ENCODE results near the gene KCTD14. TPM values are rescaled to one million over a fixed set of nuclear protein-coding genes. Genes with fewer than 3 reads are reported as not detected.

Gene KCTD14
- total and polyA plus RNA-seq, 2 of the 4 experiments (the other 2 are of a cell fraction): 0.90 to 0.97 TPM

DNA sequence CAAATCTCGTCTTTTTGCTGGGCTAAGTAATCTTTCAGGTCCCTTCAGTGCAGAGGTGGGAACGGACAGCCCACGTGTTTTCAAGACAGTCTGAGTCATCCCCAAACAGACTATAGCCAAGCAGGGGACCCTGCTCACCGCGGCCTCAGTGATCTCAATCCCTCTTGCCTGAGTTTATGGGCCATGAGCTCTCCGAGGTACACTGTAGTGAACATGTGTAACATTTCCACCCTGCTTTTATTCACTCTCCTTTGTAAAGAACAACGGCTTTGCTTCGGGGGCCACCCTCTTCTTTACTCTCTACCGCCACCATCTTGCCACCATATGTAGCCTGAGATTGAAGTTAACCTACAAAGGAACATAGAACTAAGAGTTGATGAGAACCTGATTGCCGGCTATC, 11.5 kb upstream of the KCTD14 start:
- TF ChIP-seq RAD21 (IDR thresholded peaks at IDR 0.05; ENCODE audit: low read length): no peak
- TF ChIP-seq, protein P1, sequence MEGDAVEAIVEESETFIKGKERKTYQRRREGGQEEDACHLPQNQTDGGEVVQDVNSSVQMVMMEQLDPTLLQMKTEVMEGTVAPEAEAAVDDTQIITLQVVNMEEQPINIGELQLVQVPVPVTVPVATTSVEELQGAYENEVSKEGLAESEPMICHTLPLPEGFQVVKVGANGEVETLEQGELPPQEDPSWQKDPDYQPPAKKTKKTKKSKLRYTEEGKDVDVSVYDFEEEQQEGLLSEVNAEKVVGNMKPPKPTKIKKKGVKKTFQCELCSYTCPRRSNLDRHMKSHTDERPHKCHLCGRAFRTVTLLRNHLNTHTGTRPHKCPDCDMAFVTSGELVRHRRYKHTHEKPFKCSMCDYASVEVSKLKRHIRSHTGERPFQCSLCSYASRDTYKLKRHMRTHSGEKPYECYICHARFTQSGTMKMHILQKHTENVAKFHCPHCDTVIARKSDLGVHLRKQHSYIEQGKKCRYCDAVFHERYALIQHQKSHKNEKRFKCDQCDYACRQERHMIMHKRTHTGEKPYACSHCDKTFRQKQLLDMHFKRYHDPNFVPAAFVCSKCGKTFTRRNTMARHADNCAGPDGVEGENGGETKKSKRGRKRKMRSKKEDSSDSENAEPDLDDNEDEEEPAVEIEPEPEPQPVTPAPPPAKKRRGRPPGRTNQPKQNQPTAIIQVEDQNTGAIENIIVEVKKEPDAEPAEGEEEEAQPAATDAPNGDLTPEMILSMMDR (conservative IDR thresholded peaks at IDR 0.05; ENCODE audit: low read depth, low read length): no peak
- TF ChIP-seq FOS (IDR thresholded peaks at IDR 0.05; ENCODE audit: low read depth, low read length): no peak
- TF ChIP-seq CHD1 (IDR thresholded peaks at IDR 0.05; ENCODE audit: low read depth, low read length): no peak
- TF ChIP-seq BHLHE40 (IDR thresholded peaks at IDR 0.05; ENCODE audit: low read depth, low read length): no peak
- no peak for TF ChIP-seq CEBPB (IDR thresholded peaks at IDR 0.05; ENCODE audit: low read depth, low read length)
- no peak for TF ChIP-seq RCOR1 (IDR thresholded peaks at IDR 0.05; ENCODE audit: insufficient replicate concordance, low read length)
- no peak for TF ChIP-seq MAFK (IDR thresholded peaks at IDR 0.05; ENCODE audit: low read depth, low read length)
- TF ChIP-seq RFX5 (IDR thresholded peaks at IDR 0.05; ENCODE audit: low read depth, low read length): no peak
- TF ChIP-seq POLR2A (IDR thresholded peaks at IDR 0.05; ENCODE audit: low read depth, low read length): no peak
- no peak for TF ChIP-seq MAZ (IDR thresholded peaks at IDR 0.05; ENCODE audit: borderline replicate concordance, low read depth, low read length)
- no peak for TF ChIP-seq MXI1 (IDR thresholded peaks at IDR 0.05; ENCODE audit: borderline replicate concordance, low read depth, low read length)
- TF ChIP-seq, protein P2, sequence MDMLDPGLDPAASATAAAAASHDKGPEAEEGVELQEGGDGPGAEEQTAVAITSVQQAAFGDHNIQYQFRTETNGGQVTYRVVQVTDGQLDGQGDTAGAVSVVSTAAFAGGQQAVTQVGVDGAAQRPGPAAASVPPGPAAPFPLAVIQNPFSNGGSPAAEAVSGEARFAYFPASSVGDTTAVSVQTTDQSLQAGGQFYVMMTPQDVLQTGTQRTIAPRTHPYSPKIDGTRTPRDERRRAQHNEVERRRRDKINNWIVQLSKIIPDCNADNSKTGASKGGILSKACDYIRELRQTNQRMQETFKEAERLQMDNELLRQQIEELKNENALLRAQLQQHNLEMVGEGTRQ (IDR thresholded peaks at IDR 0.05; ENCODE audit: low read depth, low read length): no peak
- TF ChIP-seq NFE2L2 (IDR thresholded peaks at IDR 0.05; ENCODE audit: low read depth, low read length): no peak
- no peak for TF ChIP-seq SMC3 (IDR thresholded peaks at IDR 0.05; ENCODE audit: low read depth, low read length)
- TF ChIP-seq, protein P3, sequence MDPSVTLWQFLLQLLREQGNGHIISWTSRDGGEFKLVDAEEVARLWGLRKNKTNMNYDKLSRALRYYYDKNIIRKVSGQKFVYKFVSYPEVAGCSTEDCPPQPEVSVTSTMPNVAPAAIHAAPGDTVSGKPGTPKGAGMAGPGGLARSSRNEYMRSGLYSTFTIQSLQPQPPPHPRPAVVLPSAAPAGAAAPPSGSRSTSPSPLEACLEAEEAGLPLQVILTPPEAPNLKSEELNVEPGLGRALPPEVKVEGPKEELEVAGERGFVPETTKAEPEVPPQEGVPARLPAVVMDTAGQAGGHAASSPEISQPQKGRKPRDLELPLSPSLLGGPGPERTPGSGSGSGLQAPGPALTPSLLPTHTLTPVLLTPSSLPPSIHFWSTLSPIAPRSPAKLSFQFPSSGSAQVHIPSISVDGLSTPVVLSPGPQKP (IDR thresholded peaks at IDR 0.05; ENCODE audit: borderline replicate concordance, low read depth, low read length): no peak
- Histone ChIP-seq H3K4me2 (ENCODE audit: low read depth, low read length) (no peak overlapping the region), H4K91ac (ENCODE audit: insufficient read depth, low read depth, low read length) (no peak overlapping the region), H2BK5ac (ENCODE audit: low read depth, low read length, poor library complexity, severe bottlenecking) (no peak overlapping the region), H3K56ac (ENCODE audit: extremely low read depth, insufficient read depth, low read length) (no peak overlapping the region), H3K14ac (replicated peaks; ENCODE audit: low read depth, low read length) (no peak overlapping the region), H2BK120ac (ENCODE audit: low read depth, low read length) (no peak overlapping the region), H3K4ac (ENCODE audit: low read depth, low read length) (no peak overlapping the region), H2BK20ac (ENCODE audit: low read depth, low read length) (no peak overlapping the region), H3K4me3 (ENCODE audit: insufficient read depth, low read depth, low read length) (no peak overlapping the region), H2AK5ac (ENCODE audit: low read depth, low read length) (no peak overlapping the region), H3K27ac (ENCODE audit: insufficient read depth, low read length) (no peak overlapping the region), H3K9me1 (ENCODE audit: insufficient read depth, low read length) (peaks cover 10% of the 10 kb centered on the region; the same call in 1 of the 2 replicates), H4K8ac (ENCODE audit: low read depth in 2 of 2, low read length in 2 of 2) (no peak overlapping the region), H3K18ac (ENCODE audit: low read depth, low read length) (no peak overlapping the region), H2AFZ (replicated peaks; ENCODE audit: low read length, poor library complexity) (no peak overlapping the region), H3K36me3 (ENCODE audit: control insufficient read depth, insufficient read depth, low read length) (no peaks in the 10 kb centered on the region), H3K9me3 (ENCODE audit: control insufficient read depth, insufficient read depth, low read length) (no peaks in the 10 kb centered on the region), H2AK9ac (replicated peaks; ENCODE audit: low read depth, low read length, poor library complexity) (no peak overlapping the region), H4K5ac (ENCODE audit: low read depth, low read length) (no peak overlapping the region), H3K23ac (ENCODE audit: low read depth, low read length) (no peak overlapping the region), H3K9ac (ENCODE audit: low read depth, low read length) (no peak overlapping the region), H2BK15ac (ENCODE audit: low read depth, low read length) (no peak overlapping the region), H3K4me1 (ENCODE audit: control insufficient read depth, insufficient read depth, low read length) (peaks cover 3% of the 10 kb centered on the region; the same call in 1 of the 2 replicates), H4K20me1 (ENCODE audit: insufficient read depth, low read length) (no peaks in the 10 kb centered on the region), H3K79me1 (ENCODE audit: low read depth in 1 of 2, low read length in 2 of 2) (0 out of 4 replicates have a peak, but pooled peaks cover 0 to 4% of the 10 kb centered on the region in 2 experiments), H3K27me3 (ENCODE audit: control insufficient read depth, insufficient read depth, low read length) (no peaks in the 10 kb centered on the region)
- BruUV-seq (replicated peaks): no TSS peak
- intact Hi-C loops (cut with micrococcal nuclease): no loop called here
- POLR2A ChIA-PET (ENCODE audit: unreplicated experiment): no interaction called here
- ATAC-seq (ENCODE audit: low read depth): no peak
- DNase-seq: no peak
- in situ Hi-C loops (cut with MboI; ENCODE audit: low sequenced_read_pairs): no loop called here
- WGBS, 2 experiments (ENCODE audit: extremely low coverage in 2 of 2, insufficient read length in 1 of 2): 100% methylated on average over 1 of the region's 10 CpGs; no CpG with 5 or more reads in 1 of the 2 experiments
- CTCF ChIA-PET: no interaction called here
- dilution Hi-C loops (cut with HindIII; ENCODE audit: low sequenced_read_pairs, unreplicated experiment): no loop called here
